ENCODE data around the gene INPP5A. TPM values are rescaled to one million over a fixed set of nuclear protein-coding genes. Genes with fewer than 3 reads are reported as not detected.

The INPP5A gene
- total RNA-seq, 2 donors from 2014 or later, result 11.0 to 14.9 TPM

GRCh38 chr10:132588301-132589013, 50.9 kb downstream of the INPP5A start:
- Mint-ChIP-seq H3K4me3 (peak overlapping the region; percentile 29 to 53), H3K27ac (peak overlapping the region; percentile 95), H3K27me3 (ENCODE audit: low read depth) (peaks cover 4% of the 10 kb centered on the region), H3K4me1 (ENCODE audit: low read depth) (peaks cover 65% of the 10 kb centered on the region), H3K9me3 (no peaks in the 10 kb centered on the region), H3K36me3 (ENCODE audit: insufficient read depth in 2 of 2) (peaks cover 3 to 4% of the 10 kb centered on the region in 2 donors)
- ATAC-seq (replicated peaks in 1 of 2) (peak; percentile 84 to 86), DNase-seq (peak; percentile 71 to 77)

DNA sequence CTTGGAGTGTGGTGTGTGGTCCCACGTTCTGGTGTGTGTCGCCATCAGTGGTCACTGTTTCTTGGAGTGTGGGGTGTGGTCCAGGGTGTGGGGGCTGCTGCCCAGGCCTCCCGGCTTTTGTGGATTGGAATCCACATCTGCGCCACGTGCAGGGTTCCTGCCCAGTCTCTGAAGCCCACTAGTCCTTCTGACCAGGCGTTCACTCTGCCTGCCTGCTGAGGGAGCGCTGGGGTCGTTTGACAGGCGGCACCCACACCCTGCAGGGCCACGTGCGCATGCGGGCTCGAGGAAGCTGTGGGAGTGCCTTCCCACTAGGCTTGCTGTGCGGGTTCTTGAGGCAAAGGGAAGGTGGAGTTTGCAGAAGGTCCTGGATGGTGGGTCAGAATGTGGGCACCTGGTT, 51.4 kb downstream of the INPP5A start:
- Mint-ChIP-seq H3K27ac (peak overlapping the region; percentile 95), H3K36me3 (ENCODE audit: insufficient read depth in 2 of 2) (peaks cover 3 to 4% of the 10 kb centered on the region in 2 donors), H3K9me3 (no peaks in the 10 kb centered on the region), H3K4me3 (peak overlapping the region; percentile 29 to 53), H3K27me3 (ENCODE audit: low read depth) (peaks cover 4% of the 10 kb centered on the region), H3K4me1 (ENCODE audit: low read depth) (peaks cover 71% of the 10 kb centered on the region)
- DNase-seq (no peak), ATAC-seq (replicated peaks in 1 of 2) (peak in 1 of 2 donors; percentile 7)

GRCh38 chr10:132589681-132590080, 52.1 kb downstream of the INPP5A start:
- no peak overlapping the region for H3K4me3 Mint-ChIP-seq
- no peak overlapping the region for H3K27ac Mint-ChIP-seq
- H3K36me3 Mint-ChIP-seq (ENCODE audit: insufficient read depth in 2 of 2), result peaks cover 3 to 4% of the 10 kb centered on the region in 2 donors
- DNase-seq, result no peak
- no peak for ATAC-seq (replicated peaks in 1 of 2)
- H3K27me3 Mint-ChIP-seq (ENCODE audit: low read depth), result peaks cover 4% of the 10 kb centered on the region
- peaks cover 78% of the 10 kb centered on the region for H3K4me1 Mint-ChIP-seq (ENCODE audit: low read depth)
- H3K9me3 Mint-ChIP-seq, result no peaks in the 10 kb centered on the region

DNA sequence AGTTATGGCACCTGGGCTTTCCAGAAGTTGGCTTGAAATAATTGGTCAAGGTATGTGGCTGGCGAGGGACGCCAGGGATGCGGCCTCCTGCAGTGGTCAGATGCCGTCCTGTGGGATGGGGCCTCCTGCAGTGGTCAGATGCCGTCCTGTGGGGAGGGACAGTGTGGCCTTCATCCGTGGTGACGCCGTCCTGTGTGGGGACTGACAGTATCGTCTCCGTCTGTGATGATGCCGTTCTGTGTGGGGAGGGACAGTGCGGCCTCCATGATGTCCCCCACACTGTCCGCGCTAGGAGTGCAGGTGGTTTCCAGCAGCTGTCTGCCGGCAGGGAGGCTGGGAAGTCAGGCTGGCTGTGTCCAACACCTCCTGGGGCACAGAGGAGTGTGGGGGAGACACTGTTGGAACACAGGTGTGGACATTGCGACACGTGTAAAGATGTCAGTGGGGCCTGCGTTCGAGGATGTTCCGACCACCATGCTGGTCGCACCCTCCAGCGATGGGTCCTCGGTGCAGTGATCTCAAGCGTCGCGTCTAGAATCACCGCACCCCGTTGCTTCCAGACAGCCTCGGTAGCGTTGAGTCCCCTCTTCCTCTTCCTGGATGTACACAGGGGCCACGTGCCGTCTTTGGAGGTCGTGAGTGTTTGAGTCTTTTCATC, 52.6 kb downstream of the INPP5A start:
- Mint-ChIP-seq H3K36me3 (ENCODE audit: insufficient read depth in 2 of 2) (peaks cover 3 to 4% of the 10 kb centered on the region in 2 donors), H3K4me1 (ENCODE audit: low read depth) (peaks cover 82% of the 10 kb centered on the region), H3K4me3 (no peak overlapping the region)

GRCh38 chr10:132590752-132591121, 53.1 kb downstream of the INPP5A start:
- no peak for ATAC-seq (replicated peaks in 1 of 2)
- H3K9me3 Mint-ChIP-seq, result no peaks in the 10 kb centered on the region
- H3K4me3 Mint-ChIP-seq, result no peak overlapping the region
- no peak overlapping the region for H3K27ac Mint-ChIP-seq
- no peak for DNase-seq
- H3K36me3 Mint-ChIP-seq (ENCODE audit: insufficient read depth in 2 of 2), result peaks cover 3 to 4% of the 10 kb centered on the region in 2 donors
- H3K27me3 Mint-ChIP-seq (ENCODE audit: low read depth), result peaks cover 4% of the 10 kb centered on the region
- H3K4me1 Mint-ChIP-seq (ENCODE audit: low read depth), result peaks cover 83% of the 10 kb centered on the region

More for the DNA sequence above, 52.6 kb downstream of the INPP5A start:
- no peak overlapping the region for H3K27ac Mint-ChIP-seq
- DNase-seq (no peak), ATAC-seq (replicated peaks in 1 of 2) (no peak)
- H3K9me3 Mint-ChIP-seq, result no peaks in the 10 kb centered on the region
- peaks cover 4% of the 10 kb centered on the region for H3K27me3 Mint-ChIP-seq (ENCODE audit: low read depth)

GRCh38 chr10:132591166-132591971, 53.8 kb downstream of the INPP5A start:
- Mint-ChIP-seq H3K4me1 (ENCODE audit: low read depth) (peaks cover 82% of the 10 kb centered on the region), H3K9me3 (no peaks in the 10 kb centered on the region), H3K4me3 (no peak overlapping the region), H3K27me3 (ENCODE audit: low read depth) (peaks cover 4% of the 10 kb centered on the region), H3K27ac (no peak overlapping the region), H3K36me3 (ENCODE audit: insufficient read depth in 2 of 2) (peaks cover 3 to 4% of the 10 kb centered on the region in 2 donors)
- no peak for ATAC-seq (replicated peaks in 1 of 2)
- no peak for DNase-seq

DNA sequence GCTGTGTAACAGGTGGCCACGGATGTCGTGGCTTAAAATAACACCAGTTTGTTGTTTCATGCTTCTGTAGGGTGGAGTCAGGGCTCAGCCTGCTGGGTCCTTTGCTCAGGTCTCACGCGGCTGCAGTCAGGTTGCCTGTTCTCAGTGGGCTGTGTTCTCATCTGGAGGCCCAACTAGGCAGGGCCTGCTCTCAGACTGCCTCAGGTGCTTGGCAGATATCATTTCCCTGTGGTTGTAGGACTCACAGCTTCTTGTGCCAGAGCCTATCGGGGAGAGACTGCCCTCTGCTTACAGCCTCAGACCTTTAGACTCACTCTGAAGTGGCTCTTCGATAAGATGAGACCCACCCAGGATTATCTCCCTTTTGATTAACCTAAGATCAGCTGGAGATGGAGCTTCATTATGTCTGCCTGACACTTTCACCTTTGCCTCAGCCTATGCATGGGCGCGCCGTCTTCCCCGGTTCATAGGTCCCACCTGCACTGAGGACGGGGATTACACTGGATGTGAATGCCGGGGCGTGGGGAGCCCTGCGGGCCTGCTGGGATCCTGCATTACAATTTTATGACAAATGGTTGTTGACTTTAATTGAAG, 55.3 kb downstream of the INPP5A start:
- H3K4me3 Mint-ChIP-seq, result no peak overlapping the region
- H3K27ac Mint-ChIP-seq, result no peak overlapping the region
- DNase-seq (no peak), ATAC-seq (replicated peaks in 1 of 2) (no peak)
- H3K4me1 Mint-ChIP-seq (ENCODE audit: low read depth), result peaks cover 67% of the 10 kb centered on the region
- peaks cover 3 to 4% of the 10 kb centered on the region in 2 donors for H3K36me3 Mint-ChIP-seq (ENCODE audit: insufficient read depth in 2 of 2)
- no peaks in the 10 kb centered on the region for H3K9me3 Mint-ChIP-seq
- H3K27me3 Mint-ChIP-seq (ENCODE audit: low read depth), result no peaks in the 10 kb centered on the region

DNA sequence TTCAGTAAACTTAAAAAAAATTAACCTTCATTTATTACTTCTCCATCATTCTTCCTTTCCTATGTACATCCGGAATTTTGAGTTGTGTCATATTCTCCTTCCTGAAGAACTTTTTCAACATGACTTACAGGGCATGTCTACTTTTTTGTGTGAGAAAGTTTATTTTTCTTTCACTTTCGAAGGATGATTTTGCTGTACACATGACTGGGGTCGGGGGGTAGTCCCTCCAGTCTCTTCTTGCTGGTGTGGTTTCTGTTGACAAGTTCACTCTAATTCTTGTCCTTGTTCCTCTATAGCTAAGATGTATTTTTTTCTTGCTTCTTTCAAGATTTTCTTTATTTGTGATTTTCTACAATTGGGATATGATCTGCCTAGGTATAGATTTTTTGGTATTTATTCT, 55.8 kb downstream of the INPP5A start:
- Mint-ChIP-seq H3K27me3 (ENCODE audit: low read depth) (no peaks in the 10 kb centered on the region), H3K27ac (peak overlapping the region; percentile 21), H3K4me3 (peak overlapping the region; percentile 50), H3K4me1 (ENCODE audit: low read depth) (peaks cover 62% of the 10 kb centered on the region), H3K9me3 (peaks cover 2% of the 10 kb centered on the region in 2 donors), H3K36me3 (ENCODE audit: insufficient read depth in 2 of 2) (peaks cover 4 to 5% of the 10 kb centered on the region in 2 donors)
- ATAC-seq (replicated peaks in 1 of 2) (peak; percentile 65 to 72), DNase-seq (peak; percentile 28 to 38)

GRCh38 chr10:132593900-132594876, 56.6 kb downstream of the INPP5A start:
- H3K27me3 Mint-ChIP-seq (ENCODE audit: low read depth), result no peaks in the 10 kb centered on the region
- ATAC-seq (replicated peaks in 1 of 2) (peak; percentile 30 to 32), DNase-seq (no peak)
- peaks cover 2 to 12% of the 10 kb centered on the region in 2 donors for H3K36me3 Mint-ChIP-seq (ENCODE audit: insufficient read depth in 2 of 2)
- peak overlapping the region; percentile 50 for H3K4me3 Mint-ChIP-seq
- peaks cover 5 to 6% of the 10 kb centered on the region in 2 donors for H3K9me3 Mint-ChIP-seq
- H3K27ac Mint-ChIP-seq, result peak overlapping the region; percentile 5
- H3K4me1 Mint-ChIP-seq (ENCODE audit: low read depth), result peaks cover 54% of the 10 kb centered on the region

- DNase-seq (no peak), ATAC-seq (replicated peaks in 1 of 2) (no peak)
- Mint-ChIP-seq H3K4me3 (no peak overlapping the region), H3K27ac (no peak overlapping the region), H3K36me3 (ENCODE audit: insufficient read depth in 2 of 2) (peaks cover 3 to 18% of the 10 kb centered on the region in 2 donors), H3K4me1 (ENCODE audit: low read depth) (peaks cover 54% of the 10 kb centered on the region), H3K27me3 (ENCODE audit: low read depth) (no peaks in the 10 kb centered on the region), H3K9me3 (peaks cover 5 to 6% of the 10 kb centered on the region in 2 donors)
Observed at GRCh38 chr10:132595021-132595420, 57.4 kb downstream of the INPP5A start.

DNA sequence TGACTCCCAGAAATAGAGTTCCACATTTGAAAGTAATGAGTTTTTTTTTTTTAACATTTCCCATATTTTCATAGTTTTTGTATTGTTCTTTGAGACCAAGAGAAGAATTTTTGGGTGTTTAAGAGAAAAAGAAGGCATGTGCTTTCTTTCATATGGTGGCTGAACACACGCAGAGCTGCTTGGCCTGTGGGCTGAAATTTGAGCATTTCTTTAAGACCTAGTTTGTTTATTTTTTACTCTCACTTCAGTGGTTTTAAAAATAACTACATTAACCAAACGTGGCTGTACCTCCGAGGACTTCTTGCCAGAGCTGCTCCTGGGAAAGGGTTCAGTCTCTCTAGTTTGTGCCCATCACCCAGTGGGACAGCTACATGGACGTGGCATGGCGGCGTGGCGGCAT, 58.3 kb downstream of the INPP5A start:
- H3K36me3 Mint-ChIP-seq (ENCODE audit: insufficient read depth in 2 of 2), result peaks cover 10 to 25% of the 10 kb centered on the region in 2 donors
- peaks cover 46% of the 10 kb centered on the region for H3K4me1 Mint-ChIP-seq (ENCODE audit: low read depth)
- H3K27me3 Mint-ChIP-seq (ENCODE audit: low read depth), result no peaks in the 10 kb centered on the region
- DNase-seq (no peak), ATAC-seq (replicated peaks in 1 of 2) (no peak)
- H3K27ac Mint-ChIP-seq, result no peak overlapping the region
- peaks cover 8 to 13% of the 10 kb centered on the region in 2 donors for H3K9me3 Mint-ChIP-seq
- H3K4me3 Mint-ChIP-seq, result no peak overlapping the region
